Measurements from ENCODE around the gene BEND3.

- TF ChIP-seq CTCF (IDR thresholded peaks at IDR 0.05) (no peak), EP300 (IDR thresholded peaks at IDR 0.05) (no peak)
Observed at GRCh38 chr6:107070686-107071085, 44.6 kb downstream of the BEND3 start.
